Neutrophil (primary cell): ENCODE measurements around the gene GPBAR1.
A peak's percentile ranks its signal among the peaks of the same experiment; 100 is the strongest.
"Not testable (repeated sequence)": the region's sequence is repeated elsewhere in the genome, so short reads cannot be mapped to it uniquely, and the experiment has no call there.

Source experiments
- H3K27ac ChIP-seq: fragments of 200-600 bp; sonication (generic); 2 replicates; pipeline ENCODE4 v1.5.1; 2016; ENCODE audit warnings: mild to moderate bottlenecking, moderate library complexity
- H3K27me3 ChIP-seq: fragments of 200-600 bp; sonication (generic); 2 replicates; pipeline ENCODE4 v1.6.0; 2016; ENCODE audit warnings: mild to moderate bottlenecking
- H3K36me3 ChIP-seq: fragments of 200-600 bp; sonication (generic); 2 replicates; pipeline ENCODE4 v1.5.1; 2017
- H3K4me1 ChIP-seq, 2 experiments: fragments of 200-600 bp in 1 of 2; sonication (generic) in 1 of 2; 1 replicate in 1 of 2; 2 replicates in 1 of 2; pipeline versions ENCODE4 v1.5.1 to v1.6.1; 2013 to 2016; ENCODE audit warnings: low read depth in 1 of 2, low read length in 1 of 2, mild to moderate bottlenecking in 1 of 2, moderate library complexity in 1 of 2; ENCODE audit not compliant: control insufficient read depth in 1 of 2, insufficient read depth in 1 of 2
- H3K4me3 ChIP-seq, 2 experiments: fragments of 200-600 bp in 1 of 2; sonication (generic) in 1 of 2; 1 replicate in 1 of 2; 2 replicates in 1 of 2; pipeline ENCODE4 v1.5.1; 2013 to 2016; ENCODE audit warnings: low read depth in 1 of 2, low read length in 1 of 2, mild to moderate bottlenecking in 1 of 2, moderate library complexity in 1 of 2
- H3K9me3 ChIP-seq: fragments of 200-600 bp; sonication (generic); 2 replicates; pipeline ENCODE4 v1.5.1; 2016
- CTCF ChIP-seq: fragments of 200-600 bp; sonication (generic); IDR thresholded peaks from 2 replicates; pipeline ENCODE4 v1.5.1; 2016; ENCODE audit warnings: antibody characterized with exemption

Gene GPBAR1

GRCh38 chr2:218270721-218271486 lies 10.1 kb downstream of the GPBAR1 start:
- no peaks in the 10 kb centered on the region for H3K27me3 ChIP-seq
- H3K4me1 ChIP-seq = peaks cover 43 to 46% of the 10 kb centered on the region in 2 experiments
- H3K9me3 ChIP-seq = no peaks in the 10 kb centered on the region
- peak overlapping the region; percentile 79 to 84 for H3K4me3 ChIP-seq
- H3K36me3 ChIP-seq = peaks cover 32% of the 10 kb centered on the region
- TF ChIP-seq CTCF = no peak
- H3K27ac ChIP-seq = peak overlapping the region; percentile 79

- TF ChIP-seq CTCF = no peak
- Histone ChIP-seq H3K4me1 (peaks cover 48 to 49% of the 10 kb centered on the region in 2 experiments), H3K4me3 (no peak overlapping the region), H3K9me3 (no peaks in the 10 kb centered on the region), H3K36me3 (peaks cover 32% of the 10 kb centered on the region), H3K27ac (peak overlapping the region; percentile 79), H3K27me3 (no peaks in the 10 kb centered on the region)
These were observed 10.6 kb downstream of the GPBAR1 start for GRCh38 chr2:218271487-218271797.

GRCh38 chr2:218271865-218272530 lies 11.2 kb downstream of the GPBAR1 start:
- H3K4me1 ChIP-seq = peaks cover 49 to 51% of the 10 kb centered on the region in 2 experiments
- H3K27me3 ChIP-seq = no peaks in the 10 kb centered on the region
- H3K36me3 ChIP-seq = peaks cover 35% of the 10 kb centered on the region
- no peak for TF ChIP-seq CTCF
- peak overlapping the region; percentile 79 for H3K27ac ChIP-seq
- no peak overlapping the region for H3K4me3 ChIP-seq
- no peaks in the 10 kb centered on the region for H3K9me3 ChIP-seq

GRCh38 chr2:218272531-218273212 lies 11.9 kb downstream of the GPBAR1 start:
- H3K27ac ChIP-seq = peak overlapping the region; percentile 79
- H3K4me3 ChIP-seq = no peak overlapping the region
- peaks cover 42% of the 10 kb centered on the region for H3K36me3 ChIP-seq
- TF ChIP-seq CTCF = peak; percentile 86
- no peaks in the 10 kb centered on the region for H3K9me3 ChIP-seq
- no peaks in the 10 kb centered on the region for H3K27me3 ChIP-seq
- peaks cover 49 to 51% of the 10 kb centered on the region in 2 experiments for H3K4me1 ChIP-seq

GRCh38 chr2:218273214-218273907 lies 12.5 kb downstream of the GPBAR1 start:
- H3K9me3 ChIP-seq, H3K27me3 ChIP-seq, H3K4me3 ChIP-seq: not testable (repeated sequence)
- peaks cover 49 to 51% of the 10 kb centered on the region in 2 experiments for H3K4me1 ChIP-seq
- H3K27ac ChIP-seq = peak overlapping the region; percentile 79
- peaks cover 49% of the 10 kb centered on the region for H3K36me3 ChIP-seq
